PFSK-1 (cell line): ENCODE results near the gene PTPN21.

Experiments
- FOXP2 ChIP-seq: optimal IDR thresholded peaks from 2 replicates; pipeline ENCODE3; 2011; ENCODE audit warnings: borderline replicate concordance, control low read depth, inconsistent platforms; ENCODE audit not compliant: insufficient read depth; ENCODE audit errors: extremely low read length, extremely low read depth
- POLR2AphosphoS5 ChIP-seq: IDR thresholded peaks from 2 replicates; pipeline ENCODE4 v1.6.1; 2012; ENCODE audit warnings: low read depth, mild to moderate bottlenecking, control low read depth, low read length, moderate library complexity
- REST ChIP-seq, 2 experiments: IDR thresholded peaks; 2 replicates each; pipeline versions ENCODE4 v1.6.1 to v1.8.0; 2011 to 2012; ENCODE audit warnings: low read depth in 2 of 2, low read length in 2 of 2, control low read depth in 1 of 2, inconsistent platforms in 1 of 2, mild to moderate bottlenecking in 1 of 2, moderate library complexity in 1 of 2; ENCODE audit not compliant: insufficient read depth in 1 of 2
- TAF1 ChIP-seq: IDR thresholded peaks from 2 replicates; pipeline ENCODE4 v1.6.1; 2012; ENCODE audit warnings: low read length, control low read depth, borderline replicate concordance; ENCODE audit not compliant: insufficient read depth

- TF ChIP-seq TAF1 = no peak
- no peak for TF ChIP-seq FOXP2
- TF ChIP-seq POLR2AphosphoS5 = no peak
- TF ChIP-seq REST (IDR thresholded peaks at IDR 0.05; ENCODE audit: insufficient read depth in 1 of 2, low read depth in 2 of 2, low read length in 2 of 2) = no peak
Measured at GRCh38 chr14:88535813-88536212, 19.0 kb downstream of the PTPN21 start.
